Measurements from ENCODE around the gene SOAT2.

The SOAT2 gene

DNA sequence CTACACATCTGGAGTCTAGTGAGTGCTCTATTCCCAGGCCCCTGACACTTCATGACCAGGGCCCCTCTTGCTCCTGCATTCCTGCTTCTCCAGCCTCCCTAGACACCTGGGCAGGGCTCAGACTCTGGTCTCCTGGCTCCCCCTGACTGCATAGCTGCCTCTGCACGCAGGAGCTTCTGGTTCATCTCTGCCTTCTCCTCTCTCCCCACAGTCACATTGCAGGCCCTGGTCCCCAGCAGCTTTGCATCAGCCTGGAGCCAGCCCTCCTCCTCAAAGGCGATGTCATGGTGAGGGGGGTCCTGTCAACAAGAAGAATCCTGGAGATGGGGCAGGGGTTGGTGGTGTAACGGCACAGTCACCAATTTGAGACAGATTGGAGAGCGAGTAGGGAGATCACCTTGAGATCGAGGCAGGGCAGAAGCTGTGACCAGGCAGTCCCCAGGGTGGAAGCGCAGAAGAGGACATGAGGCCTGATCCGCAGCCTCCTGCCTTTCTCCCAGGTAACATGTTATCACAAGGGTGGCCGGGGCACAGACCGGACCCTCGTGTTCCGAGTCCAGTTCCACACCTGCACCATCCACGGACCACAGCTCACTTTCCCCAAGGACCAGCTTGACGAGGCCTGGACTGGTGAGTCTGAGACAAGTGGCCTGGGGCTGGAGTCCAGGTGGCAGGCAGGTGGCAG lies 45.3 kb upstream of the SOAT2 start:
- Histone ChIP-seq H3K27me3 (ENCODE audit: insufficient read depth, low read length) (peaks cover 7% of the 10 kb centered on the region; the same call in 1 of the 2 replicates), H2AFZ (ENCODE audit: low read length) (no peak overlapping the region), H3K9ac (ENCODE audit: low read length) (no peak overlapping the region), H3F3A (ENCODE audit: insufficient read depth, low read length) (no peaks in the 10 kb centered on the region), H3K4me1 (ENCODE audit: insufficient read depth, low read length, severe bottlenecking) (peaks cover 16% of the 10 kb centered on the region), H3K4me2 (ENCODE audit: low read length) (no peak overlapping the region), H3K4me3 (ENCODE audit: low read depth, low read length, poor library complexity, severe bottlenecking) (no peak overlapping the region), H3K9me3 (ENCODE audit: low read length) (no peaks in the 10 kb centered on the region), H3K9me2 (ENCODE audit: low read depth, low read length) (no peaks in the 10 kb centered on the region), H3K36me3 (ENCODE audit: insufficient read depth, low read length) (no peaks in the 10 kb centered on the region), H3K79me2 (ENCODE audit: insufficient read depth, low read length) (no peaks in the 10 kb centered on the region), H4K20me1 (ENCODE audit: insufficient read depth, low read length) (no peaks in the 10 kb centered on the region), H3K27ac (ENCODE audit: low read depth, low read length, poor library complexity, severe bottlenecking) (no peak overlapping the region)
- no peak for TF ChIP-seq EZH2 (IDR thresholded peaks at IDR 0.05; ENCODE audit: borderline replicate concordance, low read length)
- TF ChIP-seq, protein P1, sequence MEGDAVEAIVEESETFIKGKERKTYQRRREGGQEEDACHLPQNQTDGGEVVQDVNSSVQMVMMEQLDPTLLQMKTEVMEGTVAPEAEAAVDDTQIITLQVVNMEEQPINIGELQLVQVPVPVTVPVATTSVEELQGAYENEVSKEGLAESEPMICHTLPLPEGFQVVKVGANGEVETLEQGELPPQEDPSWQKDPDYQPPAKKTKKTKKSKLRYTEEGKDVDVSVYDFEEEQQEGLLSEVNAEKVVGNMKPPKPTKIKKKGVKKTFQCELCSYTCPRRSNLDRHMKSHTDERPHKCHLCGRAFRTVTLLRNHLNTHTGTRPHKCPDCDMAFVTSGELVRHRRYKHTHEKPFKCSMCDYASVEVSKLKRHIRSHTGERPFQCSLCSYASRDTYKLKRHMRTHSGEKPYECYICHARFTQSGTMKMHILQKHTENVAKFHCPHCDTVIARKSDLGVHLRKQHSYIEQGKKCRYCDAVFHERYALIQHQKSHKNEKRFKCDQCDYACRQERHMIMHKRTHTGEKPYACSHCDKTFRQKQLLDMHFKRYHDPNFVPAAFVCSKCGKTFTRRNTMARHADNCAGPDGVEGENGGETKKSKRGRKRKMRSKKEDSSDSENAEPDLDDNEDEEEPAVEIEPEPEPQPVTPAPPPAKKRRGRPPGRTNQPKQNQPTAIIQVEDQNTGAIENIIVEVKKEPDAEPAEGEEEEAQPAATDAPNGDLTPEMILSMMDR (IDR thresholded peaks at IDR 0.05; ENCODE audit: low read length): no peak

DNA sequence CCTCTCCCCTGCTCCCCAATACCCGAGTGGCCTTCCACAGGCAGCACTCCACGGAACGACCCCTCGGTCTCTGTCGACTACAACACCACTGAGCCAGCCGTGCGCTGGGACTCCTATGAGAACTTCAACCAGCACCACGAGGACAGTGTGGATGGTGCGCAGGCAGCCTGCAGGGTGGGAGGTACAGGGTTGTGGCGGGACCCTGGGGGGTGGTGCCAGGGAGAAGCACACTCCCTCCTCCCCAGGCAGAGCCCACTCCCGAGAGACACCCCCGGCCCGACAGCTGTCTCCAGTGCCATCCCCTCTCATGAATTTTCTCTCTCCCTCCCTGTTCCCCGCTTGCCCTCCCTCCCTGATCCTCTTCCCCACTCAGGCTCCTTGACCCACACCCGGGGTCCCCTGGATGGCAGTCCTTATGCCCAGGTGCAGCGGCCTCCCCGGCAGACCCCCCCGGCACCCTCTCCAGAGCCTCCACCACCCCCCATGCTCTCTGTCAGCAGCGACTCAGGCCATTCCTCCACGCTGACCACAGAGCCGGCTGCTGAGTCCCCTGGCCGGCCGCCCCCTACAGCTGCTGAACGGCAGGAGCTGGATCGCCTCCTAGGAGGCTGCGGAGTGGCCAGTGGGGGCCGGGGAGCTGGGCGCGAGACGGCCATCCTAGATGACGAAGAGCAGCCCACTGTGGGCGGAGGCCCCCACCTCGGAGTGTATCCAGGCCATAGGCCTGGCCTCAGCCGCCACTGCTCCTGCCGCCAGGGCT lies 44.4 kb upstream of the SOAT2 start:
- TF ChIP-seq, protein P1 (IDR thresholded peaks at IDR 0.05; ENCODE audit: low read length): no peak
- no peak for TF ChIP-seq EZH2 (IDR thresholded peaks at IDR 0.05; ENCODE audit: borderline replicate concordance, low read length)
- H4K20me1 ChIP-seq (ENCODE audit: insufficient read depth, low read length): no peaks in the 10 kb centered on the region
- no peaks in the 10 kb centered on the region for H3K9me3 ChIP-seq (ENCODE audit: low read length)
- H3K4me1 ChIP-seq (ENCODE audit: insufficient read depth, low read length, severe bottlenecking): peaks cover 10% of the 10 kb centered on the region
- no peak overlapping the region for H3K9ac ChIP-seq (ENCODE audit: low read length)
- H3K4me3 ChIP-seq (ENCODE audit: low read depth, low read length, poor library complexity, severe bottlenecking): no peak overlapping the region
- peaks cover 4% of the 10 kb centered on the region; the same call in 1 of the 2 replicates for H3K36me3 ChIP-seq (ENCODE audit: insufficient read depth, low read length)
- H3F3A ChIP-seq (ENCODE audit: insufficient read depth, low read length): no peaks in the 10 kb centered on the region
- no peaks in the 10 kb centered on the region for H3K9me2 ChIP-seq (ENCODE audit: low read depth, low read length)
- H3K27me3 ChIP-seq (ENCODE audit: insufficient read depth, low read length): peaks cover 7% of the 10 kb centered on the region; the same call in 1 of the 2 replicates
- H3K27ac ChIP-seq (ENCODE audit: low read depth, low read length, poor library complexity, severe bottlenecking): no peak overlapping the region
- H2AFZ ChIP-seq (ENCODE audit: low read length): no peak overlapping the region
- no peaks in the 10 kb centered on the region for H3K79me2 ChIP-seq (ENCODE audit: insufficient read depth, low read length)
- H3K4me2 ChIP-seq (ENCODE audit: low read length): no peak overlapping the region

DNA sequence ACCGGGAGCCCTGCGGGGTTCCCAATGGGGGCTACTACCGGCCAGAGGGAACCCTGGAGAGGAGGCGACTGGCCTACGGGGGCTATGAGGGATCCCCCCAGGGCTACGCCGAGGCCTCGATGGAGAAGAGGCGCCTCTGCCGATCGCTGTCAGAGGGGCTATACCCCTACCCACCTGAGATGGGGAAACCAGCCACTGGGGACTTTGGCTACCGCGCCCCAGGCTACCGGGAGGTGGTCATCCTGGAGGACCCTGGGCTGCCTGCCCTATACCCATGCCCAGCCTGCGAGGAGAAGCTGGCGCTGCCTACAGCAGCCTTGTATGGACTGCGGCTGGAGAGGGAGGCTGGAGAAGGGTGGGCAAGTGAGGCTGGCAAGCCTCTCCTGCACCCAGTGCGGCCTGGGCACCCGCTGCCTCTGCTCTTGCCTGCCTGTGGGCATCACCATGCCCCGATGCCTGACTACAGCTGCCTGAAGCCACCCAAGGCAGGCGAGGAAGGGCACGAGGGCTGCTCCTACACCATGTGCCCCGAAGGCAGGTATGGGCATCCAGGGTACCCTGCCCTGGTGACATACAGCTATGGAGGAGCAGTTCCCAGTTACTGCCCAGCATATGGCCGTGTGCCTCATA lies 43.7 kb upstream of the SOAT2 start:
- H3K9me3 ChIP-seq (ENCODE audit: low read length): no peaks in the 10 kb centered on the region

More for the DNA sequence above, 43.7 kb upstream of the SOAT2 start:
- Histone ChIP-seq H3F3A (ENCODE audit: insufficient read depth, low read length) (no peaks in the 10 kb centered on the region), H3K4me3 (ENCODE audit: low read depth, low read length, poor library complexity, severe bottlenecking) (no peak overlapping the region), H3K9ac (ENCODE audit: low read length) (no peak overlapping the region), H3K27ac (ENCODE audit: low read depth, low read length, poor library complexity, severe bottlenecking) (no peak overlapping the region), H3K79me2 (ENCODE audit: insufficient read depth, low read length) (no peaks in the 10 kb centered on the region), H3K9me2 (ENCODE audit: low read depth, low read length) (no peaks in the 10 kb centered on the region), H3K4me2 (ENCODE audit: low read length) (no peak overlapping the region), H3K4me1 (ENCODE audit: insufficient read depth, low read length, severe bottlenecking) (peaks cover 10% of the 10 kb centered on the region), H3K27me3 (ENCODE audit: insufficient read depth, low read length) (peaks cover 7% of the 10 kb centered on the region; the same call in 1 of the 2 replicates), H2AFZ (ENCODE audit: low read length) (no peak overlapping the region), H4K20me1 (ENCODE audit: insufficient read depth, low read length) (no peaks in the 10 kb centered on the region), H3K36me3 (ENCODE audit: insufficient read depth, low read length) (peaks cover 10% of the 10 kb centered on the region; the same call in 1 of the 2 replicates)
- TF ChIP-seq EZH2 (IDR thresholded peaks at IDR 0.05; ENCODE audit: borderline replicate concordance, low read length): no peak
- TF ChIP-seq, protein P1 (IDR thresholded peaks at IDR 0.05; ENCODE audit: low read length): no peak
